ENCODE data around the gene OLR1. TPM values are rescaled to one million over a fixed set of nuclear protein-coding genes. Genes with fewer than 3 reads are reported as not detected.
"Not testable (repeated sequence)": the region's sequence is repeated elsewhere in the genome, so short reads cannot be mapped to it uniquely, and the experiment has no call there.

The OLR1 gene
- total RNA-seq, 1 experiment from 2014 or later, result not detected

DNA sequence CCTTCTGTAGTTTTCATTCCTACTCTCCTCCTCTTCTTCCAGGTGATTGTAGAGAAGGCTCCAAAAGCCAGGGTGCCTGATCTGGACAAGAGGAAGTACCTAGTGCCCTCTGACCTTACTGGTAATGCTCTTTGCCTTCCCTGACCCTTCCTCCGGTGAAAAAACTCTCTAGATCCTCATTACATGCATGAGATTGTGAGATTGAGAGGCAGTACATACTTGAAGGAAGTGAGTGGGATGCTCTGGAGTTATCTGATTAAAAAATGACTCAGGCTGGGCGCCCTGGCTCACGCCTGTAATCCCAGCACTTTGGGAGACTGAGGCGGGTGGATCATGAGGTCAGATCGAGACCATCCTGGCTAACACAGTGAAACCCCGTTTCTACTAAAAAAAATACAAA, 46.1 kb upstream of the OLR1 start (continued):
- TF ChIP-seq, protein P1, sequence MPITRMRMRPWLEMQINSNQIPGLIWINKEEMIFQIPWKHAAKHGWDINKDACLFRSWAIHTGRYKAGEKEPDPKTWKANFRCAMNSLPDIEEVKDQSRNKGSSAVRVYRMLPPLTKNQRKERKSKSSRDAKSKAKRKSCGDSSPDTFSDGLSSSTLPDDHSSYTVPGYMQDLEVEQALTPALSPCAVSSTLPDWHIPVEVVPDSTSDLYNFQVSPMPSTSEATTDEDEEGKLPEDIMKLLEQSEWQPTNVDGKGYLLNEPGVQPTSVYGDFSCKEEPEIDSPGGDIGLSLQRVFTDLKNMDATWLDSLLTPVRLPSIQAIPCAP (CRISPR knock-in tag; IDR thresholded peaks at IDR 0.05), result no peak
- no peak for TF ChIP-seq EMX1 (CRISPR knock-in tag; IDR thresholded peaks at IDR 0.05)
- TF ChIP-seq, protein P2, sequence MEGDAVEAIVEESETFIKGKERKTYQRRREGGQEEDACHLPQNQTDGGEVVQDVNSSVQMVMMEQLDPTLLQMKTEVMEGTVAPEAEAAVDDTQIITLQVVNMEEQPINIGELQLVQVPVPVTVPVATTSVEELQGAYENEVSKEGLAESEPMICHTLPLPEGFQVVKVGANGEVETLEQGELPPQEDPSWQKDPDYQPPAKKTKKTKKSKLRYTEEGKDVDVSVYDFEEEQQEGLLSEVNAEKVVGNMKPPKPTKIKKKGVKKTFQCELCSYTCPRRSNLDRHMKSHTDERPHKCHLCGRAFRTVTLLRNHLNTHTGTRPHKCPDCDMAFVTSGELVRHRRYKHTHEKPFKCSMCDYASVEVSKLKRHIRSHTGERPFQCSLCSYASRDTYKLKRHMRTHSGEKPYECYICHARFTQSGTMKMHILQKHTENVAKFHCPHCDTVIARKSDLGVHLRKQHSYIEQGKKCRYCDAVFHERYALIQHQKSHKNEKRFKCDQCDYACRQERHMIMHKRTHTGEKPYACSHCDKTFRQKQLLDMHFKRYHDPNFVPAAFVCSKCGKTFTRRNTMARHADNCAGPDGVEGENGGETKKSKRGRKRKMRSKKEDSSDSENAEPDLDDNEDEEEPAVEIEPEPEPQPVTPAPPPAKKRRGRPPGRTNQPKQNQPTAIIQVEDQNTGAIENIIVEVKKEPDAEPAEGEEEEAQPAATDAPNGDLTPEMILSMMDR (IDR thresholded peaks at IDR 0.05), result no peak
- TF ChIP-seq, protein P3, sequence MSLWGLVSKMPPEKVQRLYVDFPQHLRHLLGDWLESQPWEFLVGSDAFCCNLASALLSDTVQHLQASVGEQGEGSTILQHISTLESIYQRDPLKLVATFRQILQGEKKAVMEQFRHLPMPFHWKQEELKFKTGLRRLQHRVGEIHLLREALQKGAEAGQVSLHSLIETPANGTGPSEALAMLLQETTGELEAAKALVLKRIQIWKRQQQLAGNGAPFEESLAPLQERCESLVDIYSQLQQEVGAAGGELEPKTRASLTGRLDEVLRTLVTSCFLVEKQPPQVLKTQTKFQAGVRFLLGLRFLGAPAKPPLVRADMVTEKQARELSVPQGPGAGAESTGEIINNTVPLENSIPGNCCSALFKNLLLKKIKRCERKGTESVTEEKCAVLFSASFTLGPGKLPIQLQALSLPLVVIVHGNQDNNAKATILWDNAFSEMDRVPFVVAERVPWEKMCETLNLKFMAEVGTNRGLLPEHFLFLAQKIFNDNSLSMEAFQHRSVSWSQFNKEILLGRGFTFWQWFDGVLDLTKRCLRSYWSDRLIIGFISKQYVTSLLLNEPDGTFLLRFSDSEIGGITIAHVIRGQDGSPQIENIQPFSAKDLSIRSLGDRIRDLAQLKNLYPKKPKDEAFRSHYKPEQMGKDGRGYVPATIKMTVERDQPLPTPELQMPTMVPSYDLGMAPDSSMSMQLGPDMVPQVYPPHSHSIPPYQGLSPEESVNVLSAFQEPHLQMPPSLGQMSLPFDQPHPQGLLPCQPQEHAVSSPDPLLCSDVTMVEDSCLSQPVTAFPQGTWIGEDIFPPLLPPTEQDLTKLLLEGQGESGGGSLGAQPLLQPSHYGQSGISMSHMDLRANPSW (CRISPR knock-in tag; conservative IDR thresholded peaks at IDR 0.05; ENCODE audit: low read depth), result no peak
- TF ChIP-seq, protein P4, sequence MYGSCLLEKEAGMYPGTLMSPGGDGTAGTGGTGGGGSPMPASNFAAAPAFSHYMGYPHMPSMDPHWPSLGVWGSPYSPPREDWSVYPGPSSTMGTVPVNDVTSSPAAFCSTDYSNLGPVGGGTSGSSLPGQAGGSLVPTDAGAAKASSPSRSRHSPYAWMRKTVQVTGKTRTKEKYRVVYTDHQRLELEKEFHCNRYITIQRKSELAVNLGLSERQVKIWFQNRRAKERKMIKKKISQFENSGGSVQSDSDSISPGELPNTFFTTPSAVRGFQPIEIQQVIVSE (CRISPR knock-in tag; IDR thresholded peaks at IDR 0.05; ENCODE audit: borderline replicate concordance), result no peak

DNA sequence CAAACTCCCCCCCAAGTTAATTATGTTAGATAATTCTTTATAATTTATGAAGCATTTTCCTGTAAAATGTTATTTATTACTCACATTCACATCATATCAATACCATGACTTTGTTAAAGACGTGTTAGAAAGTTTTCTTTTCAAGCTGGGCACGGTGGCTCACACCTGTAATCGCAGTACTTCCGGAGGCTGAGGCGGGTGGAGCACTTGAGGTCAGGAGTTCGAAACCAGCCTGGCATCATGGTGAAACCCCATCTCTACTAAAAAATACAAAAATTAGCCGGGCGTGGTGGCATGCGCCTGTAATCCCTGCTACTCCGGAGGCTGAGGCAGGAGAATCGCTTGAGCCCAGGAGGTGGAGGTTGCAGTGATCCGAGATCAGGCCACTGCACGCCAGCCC, 44.0 kb upstream of the OLR1 start:
- H3K27ac Mint-ChIP-seq; POLR2A ChIA-PET; H3K9me3 Mint-ChIP-seq; H3K27me3 Mint-ChIP-seq (ENCODE audit: low read depth); DNase-seq (ENCODE audit: low spot score); ATAC-seq; CTCF ChIA-PET: not testable (repeated sequence)
- H3K36me3 Mint-ChIP-seq, result peaks cover 21% of the 10 kb centered on the region
- peak overlapping the region; percentile 92; the same call in 1 of the 2 replicates for H3K4me3 Mint-ChIP-seq
- H3K4me1 Mint-ChIP-seq, result peaks cover 21% of the 10 kb centered on the region

DNA sequence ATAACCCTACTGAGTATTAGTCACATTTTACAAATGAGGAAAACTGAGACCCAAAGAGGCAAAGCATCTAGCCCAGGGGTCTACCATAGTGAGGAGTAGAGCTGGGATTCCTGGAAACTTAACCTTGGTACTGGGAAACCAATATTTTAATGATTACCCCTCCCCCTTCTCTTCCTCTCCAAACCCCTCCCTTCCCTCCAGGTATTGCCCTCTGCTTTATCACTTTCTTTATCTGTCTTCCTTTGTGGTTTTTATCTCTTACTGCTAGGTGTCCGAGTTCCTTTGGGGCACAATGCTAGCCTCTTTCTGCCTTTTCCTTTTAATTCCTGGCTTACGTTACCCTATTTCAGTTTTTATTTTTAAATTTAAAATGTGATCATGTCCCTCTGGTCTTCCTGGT, 43.5 kb upstream of the OLR1 start:
- ChIA-PET CTCF (no interaction called here), POLR2A (no interaction called here)
- H3K9me3 Mint-ChIP-seq, result no peaks in the 10 kb centered on the region
- H3K36me3 Mint-ChIP-seq, result peaks cover 16% of the 10 kb centered on the region
- TF ChIP-seq NFATC4 (CRISPR knock-in tag; IDR thresholded peaks at IDR 0.05) (no peak), SOX15 (CRISPR knock-in tag; IDR thresholded peaks at IDR 0.05) (no peak), RELA (CRISPR knock-in tag; IDR thresholded peaks at IDR 0.05; ENCODE audit: borderline replicate concordance) (no peak), JAZF1 (CRISPR knock-in tag; IDR thresholded peaks at IDR 0.05) (no peak)
- TF ChIP-seq, protein P5, sequence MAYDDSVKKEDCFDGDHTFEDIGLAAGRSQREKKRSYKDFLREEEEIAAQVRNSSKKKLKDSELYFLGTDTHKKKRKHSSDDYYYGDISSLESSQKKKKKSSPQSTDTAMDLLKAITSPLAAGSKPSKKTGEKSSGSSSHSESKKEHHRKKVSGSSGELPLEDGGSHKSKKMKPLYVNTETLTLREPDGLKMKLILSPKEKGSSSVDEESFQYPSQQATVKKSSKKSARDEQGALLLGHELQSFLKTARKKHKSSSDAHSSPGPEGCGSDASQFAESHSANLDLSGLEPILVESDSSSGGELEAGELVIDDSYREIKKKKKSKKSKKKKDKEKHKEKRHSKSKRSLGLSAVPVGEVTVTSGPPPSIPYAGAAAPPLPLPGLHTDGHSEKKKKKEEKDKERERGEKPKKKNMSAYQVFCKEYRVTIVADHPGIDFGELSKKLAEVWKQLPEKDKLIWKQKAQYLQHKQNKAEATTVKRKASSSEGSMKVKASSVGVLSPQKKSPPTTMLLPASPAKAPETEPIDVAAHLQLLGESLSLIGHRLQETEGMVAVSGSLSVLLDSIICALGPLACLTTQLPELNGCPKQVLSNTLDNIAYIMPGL (CRISPR knock-in tag; IDR thresholded peaks at IDR 0.05), result no peak
- TF ChIP-seq, protein P6, sequence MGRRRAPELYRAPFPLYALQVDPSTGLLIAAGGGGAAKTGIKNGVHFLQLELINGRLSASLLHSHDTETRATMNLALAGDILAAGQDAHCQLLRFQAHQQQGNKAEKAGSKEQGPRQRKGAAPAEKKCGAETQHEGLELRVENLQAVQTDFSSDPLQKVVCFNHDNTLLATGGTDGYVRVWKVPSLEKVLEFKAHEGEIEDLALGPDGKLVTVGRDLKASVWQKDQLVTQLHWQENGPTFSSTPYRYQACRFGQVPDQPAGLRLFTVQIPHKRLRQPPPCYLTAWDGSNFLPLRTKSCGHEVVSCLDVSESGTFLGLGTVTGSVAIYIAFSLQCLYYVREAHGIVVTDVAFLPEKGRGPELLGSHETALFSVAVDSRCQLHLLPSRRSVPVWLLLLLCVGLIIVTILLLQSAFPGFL (CRISPR knock-in tag; IDR thresholded peaks at IDR 0.05; ENCODE audit: borderline replicate concordance), result no peak
- TF ChIP-seq, protein P4 (CRISPR knock-in tag; IDR thresholded peaks at IDR 0.05; ENCODE audit: borderline replicate concordance), result no peak
- TF ChIP-seq, protein P7, sequence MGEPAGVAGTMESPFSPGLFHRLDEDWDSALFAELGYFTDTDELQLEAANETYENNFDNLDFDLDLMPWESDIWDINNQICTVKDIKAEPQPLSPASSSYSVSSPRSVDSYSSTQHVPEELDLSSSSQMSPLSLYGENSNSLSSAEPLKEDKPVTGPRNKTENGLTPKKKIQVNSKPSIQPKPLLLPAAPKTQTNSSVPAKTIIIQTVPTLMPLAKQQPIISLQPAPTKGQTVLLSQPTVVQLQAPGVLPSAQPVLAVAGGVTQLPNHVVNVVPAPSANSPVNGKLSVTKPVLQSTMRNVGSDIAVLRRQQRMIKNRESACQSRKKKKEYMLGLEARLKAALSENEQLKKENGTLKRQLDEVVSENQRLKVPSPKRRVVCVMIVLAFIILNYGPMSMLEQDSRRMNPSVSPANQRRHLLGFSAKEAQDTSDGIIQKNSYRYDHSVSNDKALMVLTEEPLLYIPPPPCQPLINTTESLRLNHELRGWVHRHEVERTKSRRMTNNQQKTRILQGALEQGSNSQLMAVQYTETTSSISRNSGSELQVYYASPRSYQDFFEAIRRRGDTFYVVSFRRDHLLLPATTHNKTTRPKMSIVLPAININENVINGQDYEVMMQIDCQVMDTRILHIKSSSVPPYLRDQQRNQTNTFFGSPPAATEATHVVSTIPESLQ (CRISPR knock-in tag; IDR thresholded peaks at IDR 0.05), result no peak
- TF ChIP-seq, protein P8, sequence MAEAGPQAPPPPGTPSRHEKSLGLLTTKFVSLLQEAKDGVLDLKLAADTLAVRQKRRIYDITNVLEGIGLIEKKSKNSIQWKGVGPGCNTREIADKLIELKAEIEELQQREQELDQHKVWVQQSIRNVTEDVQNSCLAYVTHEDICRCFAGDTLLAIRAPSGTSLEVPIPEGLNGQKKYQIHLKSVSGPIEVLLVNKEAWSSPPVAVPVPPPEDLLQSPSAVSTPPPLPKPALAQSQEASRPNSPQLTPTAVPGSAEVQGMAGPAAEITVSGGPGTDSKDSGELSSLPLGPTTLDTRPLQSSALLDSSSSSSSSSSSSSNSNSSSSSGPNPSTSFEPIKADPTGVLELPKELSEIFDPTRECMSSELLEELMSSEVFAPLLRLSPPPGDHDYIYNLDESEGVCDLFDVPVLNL (CRISPR knock-in tag; IDR thresholded peaks at IDR 0.05; ENCODE audit: borderline replicate concordance, low read depth), result no peak
- TF ChIP-seq, protein P9, sequence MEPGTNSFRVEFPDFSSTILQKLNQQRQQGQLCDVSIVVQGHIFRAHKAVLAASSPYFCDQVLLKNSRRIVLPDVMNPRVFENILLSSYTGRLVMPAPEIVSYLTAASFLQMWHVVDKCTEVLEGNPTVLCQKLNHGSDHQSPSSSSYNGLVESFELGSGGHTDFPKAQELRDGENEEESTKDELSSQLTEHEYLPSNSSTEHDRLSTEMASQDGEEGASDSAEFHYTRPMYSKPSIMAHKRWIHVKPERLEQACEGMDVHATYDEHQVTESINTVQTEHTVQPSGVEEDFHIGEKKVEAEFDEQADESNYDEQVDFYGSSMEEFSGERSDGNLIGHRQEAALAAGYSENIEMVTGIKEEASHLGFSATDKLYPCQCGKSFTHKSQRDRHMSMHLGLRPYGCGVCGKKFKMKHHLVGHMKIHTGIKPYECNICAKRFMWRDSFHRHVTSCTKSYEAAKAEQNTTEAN (CRISPR knock-in tag; IDR thresholded peaks at IDR 0.05), result no peak
- peak overlapping the region; percentile 92 for H3K4me3 Mint-ChIP-seq
- ATAC-seq (no peak), DNase-seq (ENCODE audit: low spot score) (no peak)
- no peaks in the 10 kb centered on the region; the same call in 1 of the 2 replicates for H3K27me3 Mint-ChIP-seq (ENCODE audit: low read depth)
- H3K4me1 Mint-ChIP-seq, result peaks cover 21% of the 10 kb centered on the region
- peak overlapping the region; percentile 81 for H3K27ac Mint-ChIP-seq
